H7 (cell line): Measurements from ENCODE around the gene KLHDC1. TPM values are rescaled to one million over a fixed set of nuclear protein-coding genes. Genes with fewer than 3 reads are reported as not detected.
"Not testable (repeated sequence)": the region's sequence is repeated elsewhere in the genome, so short reads cannot be mapped to it uniquely, and the experiment has no call there.

Source experiments
- DNase-seq: peaks from one replicate; pipeline ENCODE4 v3.0.0; 2012
- H3K27me3 ChIP-seq: 2 replicates; pipeline ENCODE4 v1.6.0; 2011; ENCODE audit warnings: mild to moderate bottlenecking, low read length; ENCODE audit not compliant: control insufficient read depth, insufficient read depth
- H3K36me3 ChIP-seq: replicated peaks from 2 replicates; pipeline ENCODE4 v1.5.1; 2011; ENCODE audit warnings: low read length; ENCODE audit not compliant: control insufficient read depth, insufficient read depth
- H3K4me3 ChIP-seq: 2 replicates; pipeline ENCODE4 v1.5.1; 2011; ENCODE audit warnings: low read depth, mild to moderate bottlenecking, control low read depth, low read length, moderate library complexity; ENCODE audit not compliant: insufficient read depth
- total RNA-seq: library from RNA; depleted of rRNA; stranded (reverse); fragments of >200 nt; shearing (Covaris generic); gene quantifications from 2 replicates; pipeline ENCODE4 v1.2.3, GENCODE V29; 2014; rRNA removed

KLHDC1 gene
- 0.07 and 0.38 TPM in 2 replicates for total RNA-seq

- peak; percentile 84 for DNase-seq
Measured at GRCh38 chr14:49692811-49693734, at the start of gene KLHDC1. TSS of gene KLHDC1 (plus strand) at chr14:49693120. CDS start at chr14:49693195, 75 bp downstream.

GRCh38 chr14:49653508-49653907, 39.4 kb upstream of the KLHDC1 start:
- Histone ChIP-seq H3K27me3 (no peaks in the 10 kb centered on the region), H3K36me3 (peaks cover 3% of the 10 kb centered on the region), H3K4me3 (no peak overlapping the region)
- no peak for DNase-seq

More at GRCh38 chr14:49692811-49693734, at the start of gene KLHDC1:
- Histone ChIP-seq H3K4me3 (peak within 1 kb of the TSS; percentile 78), H3K36me3 (no peaks in the 10 kb centered on the region), H3K27me3 (peaks cover 13% of the 10 kb centered on the region)

GRCh38 chr14:49654511-49654910, 38.4 kb upstream of the KLHDC1 start:
- Histone ChIP-seq H3K4me3 (no peak overlapping the region), H3K27me3 (no peaks in the 10 kb centered on the region), H3K36me3 (peaks cover 3% of the 10 kb centered on the region)
- no peak for DNase-seq

GRCh38 chr14:49657500-49657899, 35.4 kb upstream of the KLHDC1 start:
- not testable (repeated sequence) for H3K4me3 ChIP-seq, H3K36me3 ChIP-seq, H3K27me3 ChIP-seq, DNase-seq

DNA sequence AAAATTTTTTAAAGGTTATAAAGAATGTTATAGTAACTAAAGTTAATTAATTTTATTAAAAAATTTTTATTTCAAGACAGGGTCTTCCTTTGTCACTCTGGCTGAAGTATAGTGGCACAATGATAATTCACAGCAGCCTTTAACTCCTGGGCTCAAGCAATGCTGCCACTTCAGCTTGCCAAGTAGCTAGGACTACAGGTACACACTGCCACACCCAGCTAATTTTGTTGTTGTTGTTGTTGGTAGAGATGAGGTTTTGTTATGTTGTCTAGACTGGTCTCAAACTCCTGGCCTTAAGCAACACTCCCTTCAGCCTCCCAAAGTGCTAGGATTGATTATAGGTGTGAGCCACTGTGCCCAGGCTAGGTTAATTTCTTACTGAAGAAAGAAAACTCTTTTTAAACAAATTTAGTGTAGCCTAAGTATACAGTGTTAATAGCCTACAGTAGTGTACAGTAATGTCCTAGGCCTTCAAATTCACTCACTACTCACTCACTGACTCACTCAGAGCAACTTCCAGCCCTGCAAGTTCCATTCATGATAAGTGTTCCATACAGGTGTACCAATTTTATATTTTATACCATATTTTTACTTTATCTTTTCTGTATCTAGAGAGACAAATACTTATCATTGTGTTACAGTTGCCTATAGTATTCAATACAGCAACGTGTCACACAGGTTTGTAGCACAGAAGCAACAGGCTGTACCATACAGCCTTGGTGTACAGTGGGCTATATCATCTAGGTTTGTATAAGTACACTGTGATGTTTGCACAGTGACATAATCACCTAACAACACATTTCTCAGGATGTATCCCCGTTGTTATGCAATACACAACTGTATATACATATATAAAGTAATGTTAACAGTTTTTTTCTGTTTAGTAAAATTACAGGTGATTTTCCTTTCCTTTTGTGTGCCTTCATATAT, 33.1 kb upstream of the KLHDC1 start:
- H3K27me3 ChIP-seq, result no peaks in the 10 kb centered on the region
- no peaks in the 10 kb centered on the region; the same call in 1 of the 2 replicates for H3K36me3 ChIP-seq
- no peak for DNase-seq
- no peak overlapping the region for H3K4me3 ChIP-seq

- no peak for DNase-seq
- peaks cover 5% of the 10 kb centered on the region for H3K36me3 ChIP-seq
- no peak overlapping the region for H3K4me3 ChIP-seq
- H3K27me3 ChIP-seq, result no peaks in the 10 kb centered on the region
Measured at GRCh38 chr14:49670475-49670874, 22.4 kb upstream of the KLHDC1 start.

DNA sequence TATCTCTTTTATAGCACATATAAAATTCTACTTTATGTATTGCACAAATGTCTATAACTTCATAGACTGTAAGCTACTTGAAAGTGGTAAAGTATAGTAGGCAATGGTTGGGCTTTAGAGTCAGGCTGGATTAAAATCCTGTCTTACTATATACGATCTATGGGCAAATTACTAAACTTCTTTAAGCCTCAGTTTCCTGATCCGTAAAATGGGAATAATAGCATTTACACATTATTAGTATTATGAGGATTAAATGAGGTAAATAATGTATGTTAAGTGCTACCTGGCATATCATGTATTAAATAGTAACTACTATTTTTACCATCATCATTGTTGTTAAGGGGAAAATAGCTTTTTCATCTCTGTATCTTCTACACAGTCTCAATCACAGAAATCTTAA, 19.3 kb upstream of the KLHDC1 start:
- DNase-seq, result no peak
- Histone ChIP-seq H3K4me3 (no peak overlapping the region), H3K27me3 (no peaks in the 10 kb centered on the region), H3K36me3 (peaks cover 5% of the 10 kb centered on the region)

- DNase-seq, result peak; percentile 34
- H3K36me3 ChIP-seq, result peaks cover 3% of the 10 kb centered on the region
- H3K27me3 ChIP-seq, result no peaks in the 10 kb centered on the region
- H3K4me3 ChIP-seq, result no peak overlapping the region
Measured at GRCh38 chr14:49677643-49678042, 15.3 kb upstream of the KLHDC1 start.

DNA sequence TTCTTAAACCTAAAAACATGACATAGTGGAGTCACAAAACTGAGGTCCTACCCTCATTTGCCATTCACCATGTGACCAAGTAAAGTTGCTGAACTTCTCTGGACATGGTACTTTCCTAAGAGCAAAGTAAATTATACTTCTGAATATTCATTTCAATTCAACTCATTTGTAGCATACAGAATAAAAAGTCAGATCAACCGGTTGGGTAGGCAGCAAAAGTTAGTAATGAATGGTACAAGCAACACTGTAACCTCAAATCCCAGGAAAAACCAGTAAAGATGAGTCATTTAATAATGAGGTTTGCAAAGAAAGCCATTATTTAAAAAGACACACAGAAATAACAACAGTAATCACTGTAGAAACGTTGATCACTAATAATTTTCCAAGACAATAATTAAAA, 13.6 kb upstream of the KLHDC1 start:
- Histone ChIP-seq H3K4me3 (no peak overlapping the region), H3K27me3 (no peaks in the 10 kb centered on the region), H3K36me3 (peaks cover 3% of the 10 kb centered on the region)
- DNase-seq, result no peak

- Histone ChIP-seq H3K36me3 (peaks cover 3% of the 10 kb centered on the region), H3K27me3 (no peaks in the 10 kb centered on the region), H3K4me3 (no peak overlapping the region)
- no peak for DNase-seq
Measured at GRCh38 chr14:49686425-49686824, 6.5 kb upstream of the KLHDC1 start.

DNA sequence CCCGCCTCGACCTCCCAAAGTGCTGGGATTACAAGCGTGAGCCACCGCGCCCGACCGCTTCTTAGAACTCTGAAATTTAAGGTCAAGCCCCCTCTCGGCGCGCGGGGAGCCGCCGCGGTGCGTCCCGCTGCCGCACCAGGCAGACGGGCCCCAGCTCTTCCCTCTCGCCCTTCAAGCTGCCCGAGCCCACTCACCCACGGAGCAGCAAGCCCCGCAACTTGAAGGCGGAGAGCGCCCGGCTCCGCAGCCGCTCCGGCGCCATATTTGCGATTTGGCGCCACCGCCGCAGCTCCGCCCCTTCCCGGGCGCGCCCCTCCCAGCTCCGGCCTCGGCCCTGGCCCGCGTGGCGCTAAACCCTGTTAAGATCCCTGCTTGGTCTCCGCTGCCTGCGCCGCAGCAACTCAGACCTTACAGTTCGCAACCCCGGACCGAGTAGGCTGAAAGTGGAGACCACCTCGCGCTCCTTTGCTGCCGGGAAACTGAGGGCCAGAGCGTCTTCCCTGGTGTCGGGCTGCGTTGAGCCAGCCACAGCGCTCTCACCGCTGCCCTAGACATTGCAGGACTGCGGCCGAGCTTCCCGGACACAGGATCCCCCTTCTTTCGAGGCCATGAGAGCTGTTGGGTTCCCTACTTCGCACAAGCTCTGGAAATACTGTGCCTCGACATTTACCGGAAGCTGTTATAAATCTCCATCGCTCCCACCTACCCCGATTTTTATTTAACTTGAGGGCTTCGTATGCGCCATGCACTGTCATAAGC, 4.8 kb upstream of the KLHDC1 start, which contains the start of gene POLE2:
Gene POLE2, minus strand, starts transcription at position 273 of the 759 bp plus-strand sequence. Its CDS starts 11 bp downstream, at position 262.
- DNase-seq, result peak; percentile 93
- no peaks in the 10 kb centered on the region for H3K36me3 ChIP-seq
- H3K4me3 ChIP-seq, result peak within 1 kb of the TSS; percentile 78
- peaks cover 13% of the 10 kb centered on the region for H3K27me3 ChIP-seq

GRCh38 chr14:49688701-49689030, 4.3 kb upstream of the KLHDC1 start:
- peaks cover 13% of the 10 kb centered on the region for H3K27me3 ChIP-seq
- H3K36me3 ChIP-seq, result no peaks in the 10 kb centered on the region
- H3K4me3 ChIP-seq, result peak overlapping the region; percentile 78
- DNase-seq, result no peak

- Histone ChIP-seq H3K36me3 (no peaks in the 10 kb centered on the region), H3K27me3 (peaks cover 13% of the 10 kb centered on the region), H3K4me3 (no peak overlapping the region)
- peak; percentile 27 for DNase-seq
Measured at GRCh38 chr14:49691031-49691430, 1.9 kb upstream of the KLHDC1 start.

DNA sequence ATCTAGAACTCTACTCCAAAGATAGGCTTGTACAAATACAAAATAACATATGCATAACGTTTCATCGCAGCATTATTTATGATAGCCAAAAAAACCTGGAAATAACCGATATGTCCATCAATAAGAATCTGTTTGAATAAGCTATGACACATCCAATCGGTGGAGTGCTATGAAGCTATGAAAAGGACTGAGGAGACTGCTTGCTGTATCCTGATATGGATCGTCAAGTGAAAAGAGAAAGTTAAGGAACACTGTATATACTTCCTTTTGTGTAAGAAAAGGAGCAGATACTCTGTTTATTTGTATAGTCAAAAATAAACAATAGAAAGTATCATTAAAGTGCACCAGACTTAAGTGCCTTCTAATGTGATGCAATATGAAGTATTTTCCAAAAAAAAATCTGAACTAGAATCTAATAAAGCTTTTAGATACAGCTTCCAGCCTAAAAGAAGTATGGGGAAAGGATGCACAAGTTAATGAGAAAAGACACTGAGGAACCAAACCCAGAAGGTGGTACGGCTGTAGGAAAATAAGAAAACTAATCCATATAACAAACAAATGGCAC, 645 bp upstream of the KLHDC1 start:
- peak overlapping the region; percentile 78 for H3K4me3 ChIP-seq
- H3K36me3 ChIP-seq, result no peaks in the 10 kb centered on the region
- peaks cover 13% of the 10 kb centered on the region for H3K27me3 ChIP-seq
- no peak for DNase-seq
